Measurements from ENCODE around the gene ABHD17B. TPM values are rescaled to one million over a fixed set of nuclear protein-coding genes. Genes with fewer than 3 reads are reported as not detected.

The ABHD17B gene
- total and polyA plus RNA-seq, 10 of the 15 experiments (the other 5 are each of a cell fraction or from before 2014, with no cell fraction given), result 3.5 to 21.4 (median 16.6) TPM

GRCh38 chr9:71858812-71859211, 52.2 kb downstream of the ABHD17B start (continued):
- TF ChIP-seq ATF2 (IDR thresholded peaks at IDR 0.05; ENCODE audit: low read length) (no peak), BACH1 (IDR thresholded peaks at IDR 0.05; ENCODE audit: borderline replicate concordance) (no peak), CHD1 (IDR thresholded peaks at IDR 0.05; ENCODE audit: low read depth, low read length) (no peak), CEBPB (IDR thresholded peaks at IDR 0.05; ENCODE audit: borderline replicate concordance in 1 of 2, low read depth in 2 of 2, low read length in 2 of 2) (no peak), BCL11A (IDR thresholded peaks at IDR 0.05; ENCODE audit: low read depth, low read length) (no peak), ZNF687 (IDR thresholded peaks at IDR 0.05) (no peak), ZNF622 (IDR thresholded peaks at IDR 0.05) (no peak), HDAC2 (IDR thresholded peaks at IDR 0.05) (no peak)
